ENCODE measurements around the gene SPG7.

DNA sequence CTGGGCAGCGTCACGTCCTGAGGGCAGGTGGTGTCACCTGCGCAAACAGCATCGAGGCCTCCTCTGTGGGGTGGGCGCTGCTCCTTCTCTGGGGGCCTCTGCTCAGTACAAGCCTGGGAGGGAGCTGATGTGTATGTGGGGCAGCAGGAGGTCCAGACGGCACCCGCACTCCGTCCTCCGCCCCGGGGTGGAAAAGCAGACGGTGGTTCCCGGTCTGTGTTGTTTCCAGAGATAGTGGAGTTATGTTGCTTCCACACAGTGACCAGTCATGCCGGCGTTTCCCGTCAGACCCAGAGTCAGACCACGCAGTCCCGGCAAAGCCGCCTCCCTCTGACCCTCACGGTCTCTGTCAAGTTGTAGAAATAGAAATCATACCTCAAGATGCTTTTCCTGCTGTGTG is 38.6 kb downstream of the SPG7 start:
- TF ChIP-seq, protein P1, sequence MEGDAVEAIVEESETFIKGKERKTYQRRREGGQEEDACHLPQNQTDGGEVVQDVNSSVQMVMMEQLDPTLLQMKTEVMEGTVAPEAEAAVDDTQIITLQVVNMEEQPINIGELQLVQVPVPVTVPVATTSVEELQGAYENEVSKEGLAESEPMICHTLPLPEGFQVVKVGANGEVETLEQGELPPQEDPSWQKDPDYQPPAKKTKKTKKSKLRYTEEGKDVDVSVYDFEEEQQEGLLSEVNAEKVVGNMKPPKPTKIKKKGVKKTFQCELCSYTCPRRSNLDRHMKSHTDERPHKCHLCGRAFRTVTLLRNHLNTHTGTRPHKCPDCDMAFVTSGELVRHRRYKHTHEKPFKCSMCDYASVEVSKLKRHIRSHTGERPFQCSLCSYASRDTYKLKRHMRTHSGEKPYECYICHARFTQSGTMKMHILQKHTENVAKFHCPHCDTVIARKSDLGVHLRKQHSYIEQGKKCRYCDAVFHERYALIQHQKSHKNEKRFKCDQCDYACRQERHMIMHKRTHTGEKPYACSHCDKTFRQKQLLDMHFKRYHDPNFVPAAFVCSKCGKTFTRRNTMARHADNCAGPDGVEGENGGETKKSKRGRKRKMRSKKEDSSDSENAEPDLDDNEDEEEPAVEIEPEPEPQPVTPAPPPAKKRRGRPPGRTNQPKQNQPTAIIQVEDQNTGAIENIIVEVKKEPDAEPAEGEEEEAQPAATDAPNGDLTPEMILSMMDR (IDR thresholded peaks at IDR 0.05; ENCODE audit: poor library complexity), result no peak
- TF ChIP-seq EZH2phosphoT487 (IDR thresholded peaks at IDR 0.05; ENCODE audit: low read depth, severe bottlenecking, unreplicated experiment) (no peak), EZH2 (IDR thresholded peaks at IDR 0.05; ENCODE audit: borderline replicate concordance) (no peak)

Measured in hepatocyte (in vitro differentiated cells).